ENCODE results near the gene RXRA. TPM values are rescaled to one million over a fixed set of nuclear protein-coding genes. Genes with fewer than 3 reads are reported as not detected.

The RXRA gene
- total and polyA plus RNA-seq, 2 of the 4 experiments (the other 2 are of a cell fraction) = 7.5 to 17.9 TPM

DNA sequence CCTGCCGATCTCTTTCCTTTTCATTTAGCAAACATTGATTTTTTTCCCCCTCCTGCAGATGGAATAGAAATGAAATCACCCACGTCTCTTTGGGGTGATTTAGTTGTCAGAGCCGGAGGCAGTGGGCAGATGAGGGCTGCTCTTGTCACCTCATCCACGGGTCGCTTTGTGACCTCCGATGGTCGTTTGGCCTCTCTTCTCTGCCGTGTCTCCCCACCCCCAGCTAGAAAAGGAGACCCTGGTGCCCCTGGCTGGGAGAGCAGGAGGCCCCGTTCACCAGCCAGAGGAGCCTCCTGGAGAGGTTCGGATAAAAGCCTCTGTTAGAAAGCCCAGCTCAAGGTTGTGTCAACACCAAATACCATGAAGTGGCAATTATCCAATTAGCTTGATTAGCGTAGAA lies 21.6 kb upstream of the RXRA start:
- no peak overlapping the region for H2AFZ ChIP-seq (replicated peaks; ENCODE audit: low read length, poor library complexity)
- no peak overlapping the region for H3K14ac ChIP-seq (replicated peaks; ENCODE audit: low read depth, low read length)
- BruUV-seq (replicated peaks) = no TSS peak
- no peaks in the 10 kb centered on the region for H3K4me1 ChIP-seq (ENCODE audit: control insufficient read depth, insufficient read depth, low read length)
- no peak overlapping the region for H3K4me2 ChIP-seq (ENCODE audit: low read depth, low read length)
- DNase-seq (no peak), ATAC-seq (ENCODE audit: low read depth) (no peak)
- no peaks in the 10 kb centered on the region for H3K79me1 ChIP-seq (ENCODE audit: low read depth in 1 of 2, low read length in 2 of 2)
- H2BK15ac ChIP-seq (ENCODE audit: low read depth, low read length) = no peak overlapping the region
- no peak overlapping the region for H2BK120ac ChIP-seq (ENCODE audit: low read depth, low read length)
- no peaks in the 10 kb centered on the region for H3K9me1 ChIP-seq (ENCODE audit: insufficient read depth, low read length)
- in situ Hi-C loops (cut with MboI; ENCODE audit: low sequenced_read_pairs) (no loop called here), intact Hi-C loops (cut with micrococcal nuclease) (no loop called here), dilution Hi-C loops (cut with HindIII; ENCODE audit: low sequenced_read_pairs, unreplicated experiment) (no loop called here)
- TF ChIP-seq ELK1 (IDR thresholded peaks at IDR 0.05; ENCODE audit: borderline replicate concordance, low read depth, low read length) (no peak), RCOR1 (IDR thresholded peaks at IDR 0.05; ENCODE audit: insufficient replicate concordance, low read length) (no peak), MAFK (IDR thresholded peaks at IDR 0.05; ENCODE audit: low read depth, low read length) (no peak), RFX5 (IDR thresholded peaks at IDR 0.05; ENCODE audit: low read depth, low read length) (no peak), POLR2A (IDR thresholded peaks at IDR 0.05; ENCODE audit: low read depth, low read length) (no peak), NFE2L2 (IDR thresholded peaks at IDR 0.05; ENCODE audit: low read depth, low read length) (no peak), FOS (IDR thresholded peaks at IDR 0.05; ENCODE audit: low read depth, low read length) (no peak), BHLHE40 (IDR thresholded peaks at IDR 0.05; ENCODE audit: low read depth, low read length) (no peak)
- TF ChIP-seq, protein P1, sequence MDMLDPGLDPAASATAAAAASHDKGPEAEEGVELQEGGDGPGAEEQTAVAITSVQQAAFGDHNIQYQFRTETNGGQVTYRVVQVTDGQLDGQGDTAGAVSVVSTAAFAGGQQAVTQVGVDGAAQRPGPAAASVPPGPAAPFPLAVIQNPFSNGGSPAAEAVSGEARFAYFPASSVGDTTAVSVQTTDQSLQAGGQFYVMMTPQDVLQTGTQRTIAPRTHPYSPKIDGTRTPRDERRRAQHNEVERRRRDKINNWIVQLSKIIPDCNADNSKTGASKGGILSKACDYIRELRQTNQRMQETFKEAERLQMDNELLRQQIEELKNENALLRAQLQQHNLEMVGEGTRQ (IDR thresholded peaks at IDR 0.05; ENCODE audit: low read depth, low read length) = no peak
- no peaks in the 10 kb centered on the region for H4K20me1 ChIP-seq (ENCODE audit: insufficient read depth, low read length)
- POLR2A ChIA-PET (ENCODE audit: unreplicated experiment) = no interaction called here
- H3K4me3 ChIP-seq (ENCODE audit: insufficient read depth, low read depth, low read length) = no peak overlapping the region
- no peak overlapping the region for H3K27ac ChIP-seq (ENCODE audit: insufficient read depth, low read length)
- no peak overlapping the region for H4K8ac ChIP-seq (ENCODE audit: low read depth in 2 of 2, low read length in 2 of 2)
- H2BK5ac ChIP-seq (ENCODE audit: low read depth, low read length, poor library complexity, severe bottlenecking) = no peak overlapping the region
- WGBS, 2 experiments (ENCODE audit: extremely low coverage in 2 of 2, insufficient read length in 1 of 2) = 37% methylated on average over 2 of the region's 11 CpGs; no CpG with 5 or more reads in 1 of the 2 experiments
- H3K56ac ChIP-seq (ENCODE audit: extremely low read depth, insufficient read depth, low read length) = no peak overlapping the region
- no peak overlapping the region for H3K9ac ChIP-seq (ENCODE audit: low read depth, low read length)
- no peaks in the 10 kb centered on the region for H3K36me3 ChIP-seq (ENCODE audit: control insufficient read depth, insufficient read depth, low read length)
- H2AK9ac ChIP-seq (replicated peaks; ENCODE audit: low read depth, low read length, poor library complexity) = no peak overlapping the region
- H2AK5ac ChIP-seq (ENCODE audit: low read depth, low read length) = no peak overlapping the region
- no peak overlapping the region for H2BK20ac ChIP-seq (ENCODE audit: low read depth, low read length)
- H4K91ac ChIP-seq (ENCODE audit: insufficient read depth, low read depth, low read length) = no peak overlapping the region
- peaks cover 42% of the 10 kb centered on the region for H3K27me3 ChIP-seq (ENCODE audit: control insufficient read depth, insufficient read depth, low read length)
- H3K9me3 ChIP-seq (ENCODE audit: control insufficient read depth, insufficient read depth, low read length) = no peaks in the 10 kb centered on the region; the same call in 1 of the 2 replicates
- H3K23ac ChIP-seq (ENCODE audit: low read depth, low read length) = no peak overlapping the region
- H4K5ac ChIP-seq (ENCODE audit: low read depth, low read length) = no peak overlapping the region
- H3K4ac ChIP-seq (ENCODE audit: low read depth, low read length) = no peak overlapping the region
- CTCF ChIA-PET = no interaction called here
- no peak overlapping the region for H3K18ac ChIP-seq (ENCODE audit: low read depth, low read length)
